Activated B cell treated with CpG ODN at 0.5 μM for 24 hours (primary cell): Measurements from ENCODE around the gene WDR17. TPM values are rescaled to one million over a fixed set of nuclear protein-coding genes. Genes with fewer than 3 reads are reported as not detected.

Experiments
- ATAC-seq: fragments of 200-7000 bp; cut with Tn5 transposase; one replicate; pipeline ENCODE4 v1.10.0; 2021; ENCODE audit warnings: low read depth, mild to moderate bottlenecking, moderate library complexity
- CTCF ChIA-PET: fragments of 350-600 bp; sonication (Branson Sonifier 250); formaldehyde crosslinking; loops from one replicate; lab custom pipeline; 2021; ENCODE audit warnings: antibody characterized with exemption; lab: Charles Lee
- POLR2A ChIA-PET: fragments of 350-600 bp; sonication (Branson Sonifier 250); formaldehyde crosslinking; loops from one replicate; lab custom pipeline; 2021; ENCODE audit warnings: antibody characterized with exemption; lab: Charles Lee
- DNase-seq: peaks from one replicate; pipeline ENCODE4 v3.0.0; 2022
- H3K27ac Mint-ChIP-seq: one replicate; pipeline ENCODE4 v1.8.0; 2020; ENCODE audit warnings: mixed read lengths
- H3K27me3 Mint-ChIP-seq: one replicate; pipeline ENCODE4 v1.8.0; 2021; ENCODE audit warnings: mixed read lengths
- H3K36me3 Mint-ChIP-seq: one replicate; pipeline ENCODE4 v1.8.0; 2021; ENCODE audit warnings: low read depth, mixed read lengths
- H3K4me1 Mint-ChIP-seq: one replicate; pipeline ENCODE4 v1.8.0; 2021; ENCODE audit warnings: mixed read lengths
- H3K4me3 Mint-ChIP-seq: one replicate; pipeline ENCODE4 v1.8.0; 2020; ENCODE audit warnings: mild to moderate bottlenecking, mixed read lengths
- H3K9me3 Mint-ChIP-seq: one replicate; pipeline ENCODE4 v1.8.0; 2020; ENCODE audit warnings: mixed read lengths
- intact Hi-C: fragments of 100-400 bp; cut with micrococcal nuclease; formaldehyde crosslinking; loops from one replicate; pipeline ENCODE4 v1.15.1; 2024
- total RNA-seq: library from RNA; stranded (reverse); gene quantifications from 2 replicates; pipeline ENCODE4 v1.2.3, GENCODE V29; 2022
- TF ChIP-seq, protein P1 (sequence below): fragments of 200-600 bp; IDR thresholded peaks from one replicate; pipeline ENCODE4 v1.8.0; 2022; ENCODE audit warnings: antibody characterized with exemption, mild to moderate bottlenecking

The WDR17 gene
- total RNA-seq, 1 donor from 2014 or later, result 6.2 TPM

DNA sequence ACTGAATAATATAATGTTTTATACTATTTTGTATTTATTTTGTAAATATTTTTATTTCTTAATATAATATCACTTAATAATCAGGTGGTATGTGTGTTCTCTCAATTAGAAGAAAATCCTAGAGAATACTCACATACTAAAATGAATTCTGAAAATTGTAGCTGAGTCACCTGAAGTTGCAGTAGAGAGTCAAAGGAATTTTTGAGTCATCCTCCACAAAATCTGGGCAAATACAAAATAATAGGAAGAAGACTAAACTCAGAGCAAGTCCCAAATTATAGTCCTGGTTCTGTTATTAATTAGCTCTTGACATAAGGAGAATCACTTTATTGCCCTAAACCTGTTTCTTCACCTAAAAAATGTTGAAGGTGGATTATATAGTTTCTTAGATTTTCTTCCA, 72.0 kb downstream of the WDR17 start:
- ChIA-PET POLR2A (no interaction called here), CTCF (no interaction called here)
- H3K9me3 Mint-ChIP-seq, result no peaks in the 10 kb centered on the region
- H3K27ac Mint-ChIP-seq, result no peak overlapping the region
- DNase-seq (no peak), ATAC-seq (no peak)
- no peaks in the 10 kb centered on the region for H3K36me3 Mint-ChIP-seq
- no peak overlapping the region for H3K4me3 Mint-ChIP-seq
- no peaks in the 10 kb centered on the region for H3K4me1 Mint-ChIP-seq
- TF ChIP-seq, protein P1, sequence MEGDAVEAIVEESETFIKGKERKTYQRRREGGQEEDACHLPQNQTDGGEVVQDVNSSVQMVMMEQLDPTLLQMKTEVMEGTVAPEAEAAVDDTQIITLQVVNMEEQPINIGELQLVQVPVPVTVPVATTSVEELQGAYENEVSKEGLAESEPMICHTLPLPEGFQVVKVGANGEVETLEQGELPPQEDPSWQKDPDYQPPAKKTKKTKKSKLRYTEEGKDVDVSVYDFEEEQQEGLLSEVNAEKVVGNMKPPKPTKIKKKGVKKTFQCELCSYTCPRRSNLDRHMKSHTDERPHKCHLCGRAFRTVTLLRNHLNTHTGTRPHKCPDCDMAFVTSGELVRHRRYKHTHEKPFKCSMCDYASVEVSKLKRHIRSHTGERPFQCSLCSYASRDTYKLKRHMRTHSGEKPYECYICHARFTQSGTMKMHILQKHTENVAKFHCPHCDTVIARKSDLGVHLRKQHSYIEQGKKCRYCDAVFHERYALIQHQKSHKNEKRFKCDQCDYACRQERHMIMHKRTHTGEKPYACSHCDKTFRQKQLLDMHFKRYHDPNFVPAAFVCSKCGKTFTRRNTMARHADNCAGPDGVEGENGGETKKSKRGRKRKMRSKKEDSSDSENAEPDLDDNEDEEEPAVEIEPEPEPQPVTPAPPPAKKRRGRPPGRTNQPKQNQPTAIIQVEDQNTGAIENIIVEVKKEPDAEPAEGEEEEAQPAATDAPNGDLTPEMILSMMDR, result no peak
- H3K27me3 Mint-ChIP-seq, result no peaks in the 10 kb centered on the region
- intact Hi-C loops, result no loop called here

DNA sequence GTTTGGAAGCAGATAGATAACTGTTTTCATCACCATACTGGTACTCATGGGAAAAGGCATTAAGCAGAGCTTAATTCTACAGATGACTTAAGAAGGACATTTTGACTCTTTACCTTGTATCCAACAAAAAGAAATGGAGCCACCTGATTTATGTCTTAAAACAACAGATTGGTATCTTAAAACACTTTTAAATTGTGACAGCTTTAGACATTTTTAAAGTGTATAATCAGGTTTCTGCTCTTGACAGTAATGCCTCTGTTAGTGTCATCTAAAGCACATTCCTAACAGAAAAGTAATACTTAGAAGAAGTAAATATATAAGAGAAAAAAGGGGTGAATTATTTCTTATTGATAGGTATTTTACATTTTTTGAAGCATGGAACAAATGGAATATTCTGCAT, 73.9 kb downstream of the WDR17 start:
- ChIA-PET CTCF (no interaction called here), POLR2A (no interaction called here)
- Mint-ChIP-seq H3K27me3 (no peaks in the 10 kb centered on the region), H3K4me1 (no peaks in the 10 kb centered on the region), H3K9me3 (no peaks in the 10 kb centered on the region), H3K27ac (no peak overlapping the region), H3K4me3 (no peak overlapping the region), H3K36me3 (no peaks in the 10 kb centered on the region)
- no peak for ATAC-seq
- TF ChIP-seq, protein P1, result no peak
- intact Hi-C loops, result no loop called here
- DNase-seq, result no peak

DNA sequence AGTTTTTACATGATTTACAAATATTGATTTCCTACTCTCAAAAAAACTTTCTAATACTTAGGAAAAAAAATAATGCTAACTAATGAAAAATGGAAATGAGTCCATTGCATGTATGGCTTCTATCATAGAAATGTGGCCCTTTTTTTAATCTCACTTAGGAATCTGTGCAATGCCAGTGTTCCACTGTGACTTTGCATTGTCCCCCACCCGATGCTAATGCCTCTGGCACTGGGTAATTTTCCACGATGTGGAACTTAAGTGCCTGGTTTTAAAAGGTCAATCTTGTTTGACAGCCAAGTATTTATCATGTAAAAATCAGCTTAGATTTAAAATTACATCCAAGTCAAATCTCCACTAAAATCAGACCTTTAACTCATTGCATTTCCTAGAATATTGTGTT, 76.6 kb downstream of the WDR17 start:
- ChIA-PET CTCF (no interaction called here), POLR2A (no interaction called here)
- DNase-seq (no peak), ATAC-seq (no peak)
- TF ChIP-seq, protein P1, result no peak
- no peaks in the 10 kb centered on the region for H3K27me3 Mint-ChIP-seq
- intact Hi-C loops, result no loop called here
- H3K9me3 Mint-ChIP-seq, result no peaks in the 10 kb centered on the region
- H3K4me1 Mint-ChIP-seq, result no peaks in the 10 kb centered on the region
- no peak overlapping the region for H3K4me3 Mint-ChIP-seq
- H3K36me3 Mint-ChIP-seq, result no peaks in the 10 kb centered on the region
- no peak overlapping the region for H3K27ac Mint-ChIP-seq

DNA sequence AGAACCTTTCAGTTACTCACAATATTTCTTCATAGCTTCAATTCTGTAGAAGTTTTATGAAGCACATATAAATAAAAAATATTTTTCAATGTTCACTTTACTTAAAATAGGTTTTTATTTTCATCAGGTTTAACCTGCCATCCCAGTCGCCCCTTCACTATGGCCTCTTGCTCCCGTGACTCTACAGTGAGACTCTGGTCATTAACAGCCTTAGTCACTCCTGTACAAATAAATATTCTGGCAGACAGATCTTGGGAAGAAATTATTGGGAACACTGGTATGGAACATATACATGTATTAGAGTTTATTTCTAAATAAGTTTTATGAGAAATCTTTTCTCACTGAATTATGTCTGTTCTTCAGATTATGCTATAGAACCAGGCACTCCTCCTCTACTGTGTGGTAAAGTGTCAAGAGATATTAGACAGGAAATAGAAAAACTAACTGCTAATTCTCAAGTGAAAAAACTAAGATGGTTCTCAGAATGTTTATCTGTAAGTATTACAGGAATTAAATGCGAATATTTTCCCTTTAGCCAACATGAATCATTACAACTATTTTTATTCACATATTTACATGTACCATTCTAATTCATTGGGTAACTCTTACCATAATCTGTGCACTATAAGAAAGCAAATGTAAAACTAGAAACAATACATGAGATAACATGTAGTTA, 84.2 kb downstream of the WDR17 start:
- TF ChIP-seq, protein P1, result no peak
- no peak overlapping the region for H3K27ac Mint-ChIP-seq
- H3K9me3 Mint-ChIP-seq, result no peaks in the 10 kb centered on the region
- H3K4me3 Mint-ChIP-seq, result no peak overlapping the region
- no peaks in the 10 kb centered on the region for H3K4me1 Mint-ChIP-seq
- no peaks in the 10 kb centered on the region for H3K27me3 Mint-ChIP-seq
- no peaks in the 10 kb centered on the region for H3K36me3 Mint-ChIP-seq
- ChIA-PET POLR2A (no interaction called here), CTCF (interaction anchor here (2.7 kb wide), 1 partner anchor 191 kb away, joined by 20 read pairs; no protein-coding TSS in a partner anchor)
- ATAC-seq (no peak), DNase-seq (no peak)
- intact Hi-C loops, result loop anchor here (1.0 to 5.0 kb wide), 4 partner anchors 25 to 897 kb away; no protein-coding TSS in a partner anchor

DNA sequence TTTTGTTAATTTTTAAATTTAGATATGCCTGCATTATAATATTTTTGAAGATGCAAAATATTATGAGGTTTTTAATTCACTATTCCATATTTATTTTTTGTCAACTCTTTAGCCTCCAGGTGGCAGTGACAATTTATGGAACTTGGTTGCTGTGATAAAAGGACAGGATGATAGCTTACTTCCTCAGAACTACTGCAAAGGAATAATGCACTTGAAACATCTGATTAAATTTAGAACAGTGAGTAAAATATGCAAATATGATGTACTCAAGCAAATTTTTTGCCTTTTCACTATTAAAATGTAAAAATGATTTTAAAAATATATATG, 84.7 kb downstream of the WDR17 start:
- DNase-seq (no peak), ATAC-seq (no peak)
- ChIA-PET POLR2A (no interaction called here), CTCF (interaction anchor here (1.1 to 2.7 kb wide), 2 partner anchors 115 to 191 kb away, joined by 3 to 20 read pairs; no protein-coding TSS in a partner anchor)
- H3K9me3 Mint-ChIP-seq, result no peaks in the 10 kb centered on the region
- no peak overlapping the region for H3K4me3 Mint-ChIP-seq
- no peak overlapping the region for H3K27ac Mint-ChIP-seq
- no peaks in the 10 kb centered on the region for H3K36me3 Mint-ChIP-seq
- TF ChIP-seq, protein P1, result no peak
- no peaks in the 10 kb centered on the region for H3K27me3 Mint-ChIP-seq
- intact Hi-C loops, result loop anchor here (1.0 to 5.0 kb wide), 4 partner anchors 26 to 897 kb away; no protein-coding TSS in a partner anchor
- no peaks in the 10 kb centered on the region for H3K4me1 Mint-ChIP-seq
